Aortic smooth muscle cell (primary cell): ENCODE results near the gene RPS5. TPM values are rescaled to one million over a fixed set of nuclear protein-coding genes. Genes with fewer than 3 reads are reported as not detected.

ENCODE experiments used
- total RNA-seq: library from RNA; depleted of rRNA; stranded (reverse); fragments of >200 nt; gene quantifications from 2 replicates; pipeline ENCODE4 v1.2.3, GENCODE V29; 2014

RPS5 gene
- total RNA-seq = 1,860 and 2,343 TPM in 2 replicates

GRCh38 chr19:58386576-58387337 is at the start of gene RPS5:
Gene RPS5, plus strand, starts transcription at chr19:58387269. Its CDS starts 869 bp downstream, at chr19:58388138.

GRCh38 chr19:58352760-58353671 is 34.1 kb upstream of the RPS5 start, which contains the start of gene A1BG:
Gene A1BG, minus strand, starts transcription at chr19:58353492. Its CDS starts 55 bp downstream, at chr19:58353437.

GRCh38 chr19:58362272-58362994 is 24.6 kb upstream of the RPS5 start, which contains the start of gene ZNF497:
Gene ZNF497, minus strand, starts transcription at chr19:58362751. Its CDS starts 5,116 bp downstream, at chr19:58357635.

GRCh38 chr19:58380662-58381459 is 6.2 kb upstream of the RPS5 start, which contains the start of gene ZNF837:
Gene ZNF837, minus strand, starts transcription at chr19:58381030. Its CDS starts 11,698 bp downstream, at chr19:58369332.

GRCh38 chr19:58395220-58395978 is 8.3 kb downstream of the RPS5 start, which contains the start of gene RNF225:
Gene RNF225, plus strand, starts transcription at chr19:58395656. Its CDS starts 434 bp downstream, at chr19:58396090.

GRCh38 chr19:58408152-58409009 is 21.3 kb downstream of the RPS5 start, which contains the start of gene ZNF584:
Gene ZNF584, plus strand, starts transcription at chr19:58408649. Its CDS starts 499 bp downstream, at chr19:58409148.

GRCh38 chr19:58439576-58440554 is 52.8 kb downstream of the RPS5 start, which contains the start of gene ZNF132:
Gene ZNF132, minus strand, starts transcription at chr19:58440153. Its CDS starts 332 bp downstream, at chr19:58439821.

Other genes starting within 250 kb of the RPS5 start
- gene ZNF329, start 236.5 kb upstream of the RPS5 start, total RNA-seq = 14.1 and 14.7 TPM in 2 replicates
- gene ZNF274, start 204.2 kb upstream of the RPS5 start, total RNA-seq = 22.2 and 23.9 TPM in 2 replicates
- gene ZNF544, start 158.4 kb upstream of the RPS5 start, total RNA-seq = 32.6 and 34.4 TPM in 2 replicates
- gene ZNF8, start 108.3 kb upstream of the RPS5 start, total RNA-seq = 2.9 and 3.3 TPM in 2 replicates
- 37.9 and 40.6 TPM in 2 replicates for gene ERVK3-1, start 81.9 kb upstream of the RPS5 start, total RNA-seq
- 1.8 and 2.2 TPM in 2 replicates for gene ZSCAN22, start 60.3 kb upstream of the RPS5 start, total RNA-seq
- 3.6 and 7.1 TPM in 2 replicates for gene A1BG, start 33.8 kb upstream of the RPS5 start, total RNA-seq
- gene ZNF497, start 24.5 kb upstream of the RPS5 start, total RNA-seq = 0.53 and 0.68 TPM in 2 replicates
- gene ZNF837, start 6.2 kb upstream of the RPS5 start, total RNA-seq = 1.1 and 1.3 TPM in 2 replicates
- gene RNF225, start 8.4 kb downstream of the RPS5 start, total RNA-seq = 0.12 and 0.26 TPM in 2 replicates
- 12.3 and 17.6 TPM in 2 replicates for gene ZNF584, start 21.4 kb downstream of the RPS5 start, total RNA-seq
- gene ZNF132, start 52.9 kb downstream of the RPS5 start, total RNA-seq = 9.5 and 10.3 TPM in 2 replicates
- 7.8 and 10.8 TPM in 2 replicates for gene ZNF324B, start 64.4 kb downstream of the RPS5 start, total RNA-seq
- gene ZNF324, start 79.8 kb downstream of the RPS5 start, total RNA-seq = 9.6 and 13.6 TPM in 2 replicates
- gene ZNF446, start 89.1 kb downstream of the RPS5 start, total RNA-seq = 5.3 and 6.2 TPM in 2 replicates
- gene SLC27A5, start 124.7 kb downstream of the RPS5 start, total RNA-seq = 12.5 and 14.5 TPM in 2 replicates
- 5.7 and 5.8 TPM in 2 replicates for gene ZBTB45, start 132.5 kb downstream of the RPS5 start, total RNA-seq
- 241 and 323 TPM in 2 replicates for gene TRIM28, start 156.8 kb downstream of the RPS5 start, total RNA-seq
- 187 and 216 TPM in 2 replicates for gene CHMP2A, start 167.8 kb downstream of the RPS5 start, total RNA-seq
- 64.0 and 95.3 TPM in 2 replicates for gene UBE2M, start 171.3 kb downstream of the RPS5 start, total RNA-seq
- gene MZF1, start 186.1 kb downstream of the RPS5 start, total RNA-seq = 11.4 and 11.9 TPM in 2 replicates